ENCODE measurements around the gene BIRC3.
A peak's percentile ranks its signal among the peaks of the same experiment; 100 is the strongest.

The BIRC3 gene

DNA sequence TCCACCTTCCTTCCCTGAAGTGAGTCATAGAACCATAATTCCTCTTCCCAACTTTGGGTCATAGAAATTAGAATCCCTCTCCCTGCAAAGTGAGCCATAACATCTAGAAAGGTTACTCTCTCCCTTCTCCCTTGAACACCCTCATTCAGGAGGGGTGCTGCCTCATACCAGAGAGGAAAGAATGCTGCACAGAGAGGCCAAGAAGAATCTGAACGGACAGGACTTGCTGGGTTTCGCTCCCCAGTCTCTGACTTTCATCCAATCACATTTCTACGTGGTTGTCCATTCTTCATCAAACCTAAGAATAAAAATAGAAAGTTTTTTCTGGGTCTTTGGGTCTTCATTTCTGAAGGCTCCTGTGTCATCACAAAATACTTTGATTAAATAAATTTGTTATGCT lies 31.0 kb upstream of the BIRC3 start:
- no peak for TF ChIP-seq CTCF (IDR thresholded peaks at IDR 0.05; ENCODE audit: insufficient read depth, low read depth, low read length, missing control alignments)
- no peak for DNase-seq (ENCODE audit: low read depth)
- no peak overlapping the region for H3K4me3 ChIP-seq (ENCODE audit: low read depth, low read length)

GRCh38 chr11:102287964-102288724 lies 29.1 kb upstream of the BIRC3 start:
- H3K4me3 ChIP-seq (ENCODE audit: low read depth, low read length), result no peak overlapping the region; the same call in 1 of the 2 replicates
- DNase-seq (ENCODE audit: low read depth), result peak; percentile 78
- TF ChIP-seq CTCF (IDR thresholded peaks at IDR 0.05; ENCODE audit: insufficient read depth, low read depth, low read length, missing control alignments), result peak; percentile 61

- DNase-seq (ENCODE audit: low read depth), result no peak
- no peak for TF ChIP-seq CTCF (IDR thresholded peaks at IDR 0.05; ENCODE audit: insufficient read depth, low read depth, low read length, missing control alignments)
- no peak overlapping the region for H3K4me3 ChIP-seq (ENCODE audit: low read depth, low read length)
Measured at GRCh38 chr11:102288725-102289083, 28.6 kb upstream of the BIRC3 start.

GRCh38 chr11:102289592-102289991 lies 27.7 kb upstream of the BIRC3 start:
- TF ChIP-seq CTCF (IDR thresholded peaks at IDR 0.05; ENCODE audit: insufficient read depth, low read depth, low read length, missing control alignments), result no peak
- no peak for DNase-seq (ENCODE audit: low read depth)

GRCh38 chr11:102291831-102292230 lies 25.5 kb upstream of the BIRC3 start:
- no peak for DNase-seq (ENCODE audit: low read depth)
- TF ChIP-seq CTCF (IDR thresholded peaks at IDR 0.05; ENCODE audit: insufficient read depth, low read depth, low read length, missing control alignments), result no peak
- H3K4me3 ChIP-seq (ENCODE audit: low read depth, low read length), result no peak overlapping the region

More at GRCh38 chr11:102289592-102289991, 27.7 kb upstream of the BIRC3 start:
- H3K4me3 ChIP-seq (ENCODE audit: low read depth, low read length), result no peak overlapping the region

DNA sequence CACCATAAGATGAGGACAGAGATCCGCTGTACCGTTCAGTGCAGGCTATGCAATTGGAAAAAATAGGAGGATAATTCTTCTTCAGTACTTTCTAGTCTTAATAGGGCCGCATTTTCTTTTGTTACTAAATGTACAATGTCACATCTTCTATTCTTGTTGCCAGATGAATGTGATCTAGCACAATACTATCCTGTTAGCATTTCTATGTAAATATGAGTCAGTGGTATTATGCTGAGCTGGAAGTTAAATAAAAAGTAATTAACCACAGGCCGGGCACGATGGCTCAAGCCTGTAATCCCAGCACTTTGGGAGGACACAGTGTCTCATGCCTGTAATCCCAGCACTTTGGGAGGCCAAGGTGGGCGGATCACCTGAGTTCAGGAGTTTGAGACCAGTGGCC lies 24.4 kb upstream of the BIRC3 start:
- TF ChIP-seq CTCF (IDR thresholded peaks at IDR 0.05; ENCODE audit: insufficient read depth, low read depth, low read length, missing control alignments), result no peak
- DNase-seq (ENCODE audit: low read depth), result no peak
- H3K4me3 ChIP-seq (ENCODE audit: low read depth, low read length), result no peak overlapping the region

Measured in GM12865 (cell line).